ENCODE measurements around the gene PDGFD. TPM values are rescaled to one million over a fixed set of nuclear protein-coding genes. Genes with fewer than 3 reads are reported as not detected.

Gene PDGFD
- polyA plus RNA-seq, 1 donor from 2014 or later, result 1.0 TPM

DNA sequence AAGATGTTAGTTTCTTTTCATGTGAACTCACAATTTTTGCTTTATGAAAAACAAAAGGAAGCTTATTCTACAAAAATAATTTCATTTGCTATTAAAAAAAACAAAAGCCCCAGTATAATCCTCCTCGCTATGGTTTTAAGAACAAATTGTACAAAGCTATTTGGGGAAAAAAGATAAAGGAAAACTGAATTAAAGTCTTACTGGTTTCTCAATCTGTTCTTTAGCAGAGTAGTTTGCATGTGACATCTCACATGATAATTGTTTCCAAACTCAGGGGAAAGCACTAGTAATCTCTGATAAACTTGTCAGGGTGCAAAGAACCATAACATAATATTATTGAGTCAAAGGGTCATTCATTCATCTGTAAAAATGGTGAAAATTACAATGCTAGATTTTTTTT is 130.4 kb downstream of the PDGFD start:
- Histone ChIP-seq H3K9me3 (ENCODE audit: low read length) (no peaks in the 10 kb centered on the region), H4K20me1 (ENCODE audit: insufficient read depth) (no peaks in the 10 kb centered on the region), H3K4me3 (ENCODE audit: low read length) (no peak overlapping the region), H3K4me2 (ENCODE audit: low read length) (no peak overlapping the region), H3K27ac (ENCODE audit: low read length) (no peak overlapping the region), H3K27me3 (ENCODE audit: insufficient read depth, low read depth, low read length) (no peaks in the 10 kb centered on the region), H3F3A (ENCODE audit: insufficient read depth, low read length, poor library complexity, severe bottlenecking) (no peaks in the 10 kb centered on the region), H3K9ac (ENCODE audit: low read length) (no peak overlapping the region), H3K79me2 (replicated peaks; ENCODE audit: insufficient read depth, low read length) (no peaks in the 10 kb centered on the region), H3K9me2 (ENCODE audit: insufficient read depth, low read length) (no peaks in the 10 kb centered on the region), H2AFZ (ENCODE audit: low read depth, low read length) (no peak overlapping the region), H3K36me3 (ENCODE audit: insufficient read depth, low read length) (no peaks in the 10 kb centered on the region)
- TF ChIP-seq, protein P1, sequence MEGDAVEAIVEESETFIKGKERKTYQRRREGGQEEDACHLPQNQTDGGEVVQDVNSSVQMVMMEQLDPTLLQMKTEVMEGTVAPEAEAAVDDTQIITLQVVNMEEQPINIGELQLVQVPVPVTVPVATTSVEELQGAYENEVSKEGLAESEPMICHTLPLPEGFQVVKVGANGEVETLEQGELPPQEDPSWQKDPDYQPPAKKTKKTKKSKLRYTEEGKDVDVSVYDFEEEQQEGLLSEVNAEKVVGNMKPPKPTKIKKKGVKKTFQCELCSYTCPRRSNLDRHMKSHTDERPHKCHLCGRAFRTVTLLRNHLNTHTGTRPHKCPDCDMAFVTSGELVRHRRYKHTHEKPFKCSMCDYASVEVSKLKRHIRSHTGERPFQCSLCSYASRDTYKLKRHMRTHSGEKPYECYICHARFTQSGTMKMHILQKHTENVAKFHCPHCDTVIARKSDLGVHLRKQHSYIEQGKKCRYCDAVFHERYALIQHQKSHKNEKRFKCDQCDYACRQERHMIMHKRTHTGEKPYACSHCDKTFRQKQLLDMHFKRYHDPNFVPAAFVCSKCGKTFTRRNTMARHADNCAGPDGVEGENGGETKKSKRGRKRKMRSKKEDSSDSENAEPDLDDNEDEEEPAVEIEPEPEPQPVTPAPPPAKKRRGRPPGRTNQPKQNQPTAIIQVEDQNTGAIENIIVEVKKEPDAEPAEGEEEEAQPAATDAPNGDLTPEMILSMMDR (IDR thresholded peaks at IDR 0.05; ENCODE audit: poor library complexity, severe bottlenecking), result no peak
- TF ChIP-seq POLR2AphosphoS5 (IDR thresholded peaks at IDR 0.05), result no peak
- TF ChIP-seq TAF1 (IDR thresholded peaks at IDR 0.05; ENCODE audit: low read depth), result no peak
- TF ChIP-seq, protein P2, sequence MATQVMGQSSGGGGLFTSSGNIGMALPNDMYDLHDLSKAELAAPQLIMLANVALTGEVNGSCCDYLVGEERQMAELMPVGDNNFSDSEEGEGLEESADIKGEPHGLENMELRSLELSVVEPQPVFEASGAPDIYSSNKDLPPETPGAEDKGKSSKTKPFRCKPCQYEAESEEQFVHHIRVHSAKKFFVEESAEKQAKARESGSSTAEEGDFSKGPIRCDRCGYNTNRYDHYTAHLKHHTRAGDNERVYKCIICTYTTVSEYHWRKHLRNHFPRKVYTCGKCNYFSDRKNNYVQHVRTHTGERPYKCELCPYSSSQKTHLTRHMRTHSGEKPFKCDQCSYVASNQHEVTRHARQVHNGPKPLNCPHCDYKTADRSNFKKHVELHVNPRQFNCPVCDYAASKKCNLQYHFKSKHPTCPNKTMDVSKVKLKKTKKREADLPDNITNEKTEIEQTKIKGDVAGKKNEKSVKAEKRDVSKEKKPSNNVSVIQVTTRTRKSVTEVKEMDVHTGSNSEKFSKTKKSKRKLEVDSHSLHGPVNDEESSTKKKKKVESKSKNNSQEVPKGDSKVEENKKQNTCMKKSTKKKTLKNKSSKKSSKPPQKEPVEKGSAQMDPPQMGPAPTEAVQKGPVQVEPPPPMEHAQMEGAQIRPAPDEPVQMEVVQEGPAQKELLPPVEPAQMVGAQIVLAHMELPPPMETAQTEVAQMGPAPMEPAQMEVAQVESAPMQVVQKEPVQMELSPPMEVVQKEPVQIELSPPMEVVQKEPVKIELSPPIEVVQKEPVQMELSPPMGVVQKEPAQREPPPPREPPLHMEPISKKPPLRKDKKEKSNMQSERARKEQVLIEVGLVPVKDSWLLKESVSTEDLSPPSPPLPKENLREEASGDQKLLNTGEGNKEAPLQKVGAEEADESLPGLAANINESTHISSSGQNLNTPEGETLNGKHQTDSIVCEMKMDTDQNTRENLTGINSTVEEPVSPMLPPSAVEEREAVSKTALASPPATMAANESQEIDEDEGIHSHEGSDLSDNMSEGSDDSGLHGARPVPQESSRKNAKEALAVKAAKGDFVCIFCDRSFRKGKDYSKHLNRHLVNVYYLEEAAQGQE (IDR thresholded peaks at IDR 0.05; ENCODE audit: borderline replicate concordance), result no peak
- no peak for TF ChIP-seq EP300 (conservative IDR thresholded peaks at IDR 0.05; ENCODE audit: poor library complexity, severe bottlenecking)
- no peak for TF ChIP-seq MXI1 (conservative IDR thresholded peaks at IDR 0.05; ENCODE audit: poor library complexity, severe bottlenecking)
- no peak for TF ChIP-seq RAD21 (conservative IDR thresholded peaks at IDR 0.05)
- no peak for TF ChIP-seq SMC3 (conservative IDR thresholded peaks at IDR 0.05; ENCODE audit: poor library complexity)
- no peak for TF ChIP-seq EZH2 (IDR thresholded peaks at IDR 0.05; ENCODE audit: borderline replicate concordance, insufficient read depth, low read length, poor library complexity, severe bottlenecking)

DNA sequence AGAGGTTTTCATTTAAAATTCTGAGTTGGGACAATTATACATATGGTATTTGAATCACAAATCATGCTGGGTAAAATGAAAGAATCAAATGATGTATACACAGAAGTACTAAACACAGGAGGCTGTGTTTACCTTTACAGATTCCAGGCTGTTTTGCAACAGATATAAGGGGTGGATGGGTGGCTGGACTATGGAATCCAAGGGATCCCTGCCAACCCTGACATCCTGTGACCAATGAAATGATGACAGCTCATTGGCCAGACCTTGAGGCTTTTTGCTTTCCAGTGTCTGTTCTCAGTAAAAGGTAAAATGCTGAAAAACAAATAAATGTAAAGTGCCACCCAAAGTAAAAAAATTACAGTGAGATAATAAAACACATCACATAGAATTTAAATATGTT is 130.8 kb downstream of the PDGFD start:
- Histone ChIP-seq H3K9me2 (ENCODE audit: insufficient read depth, low read length) (no peaks in the 10 kb centered on the region), H3F3A (ENCODE audit: insufficient read depth, low read length, poor library complexity, severe bottlenecking) (no peaks in the 10 kb centered on the region), H3K27ac (ENCODE audit: low read length) (no peak overlapping the region), H3K4me3 (ENCODE audit: low read length) (no peak overlapping the region), H3K79me2 (replicated peaks; ENCODE audit: insufficient read depth, low read length) (no peaks in the 10 kb centered on the region), H3K4me2 (ENCODE audit: low read length) (no peak overlapping the region), H4K20me1 (ENCODE audit: insufficient read depth) (no peaks in the 10 kb centered on the region), H3K9me3 (ENCODE audit: low read length) (no peaks in the 10 kb centered on the region), H3K9ac (ENCODE audit: low read length) (no peak overlapping the region), H2AFZ (ENCODE audit: low read depth, low read length) (no peak overlapping the region), H3K27me3 (ENCODE audit: insufficient read depth, low read depth, low read length) (no peaks in the 10 kb centered on the region), H3K36me3 (ENCODE audit: insufficient read depth, low read length) (no peaks in the 10 kb centered on the region)
- TF ChIP-seq TAF1 (IDR thresholded peaks at IDR 0.05; ENCODE audit: low read depth) (no peak), POLR2AphosphoS5 (IDR thresholded peaks at IDR 0.05) (no peak), MXI1 (conservative IDR thresholded peaks at IDR 0.05; ENCODE audit: poor library complexity, severe bottlenecking) (no peak), EP300 (conservative IDR thresholded peaks at IDR 0.05; ENCODE audit: poor library complexity, severe bottlenecking) (no peak)
- TF ChIP-seq, protein P2 (IDR thresholded peaks at IDR 0.05; ENCODE audit: borderline replicate concordance), result no peak

Data from neural cell (in vitro differentiated cells).